PC-3 (cell line): ENCODE data around the gene KLF13.

ENCODE experiments used
- EZH2 ChIP-seq: fragments of 300-600 bp; sonication (generic); IDR thresholded peaks from one replicate; pipeline ENCODE4 v1.6.1; 2017; ENCODE audit warnings: antibody characterized with exemption, mild to moderate bottlenecking, low read length; ENCODE audit not compliant: unreplicated experiment
- EZH2phosphoT487 ChIP-seq: fragments of 300-600 bp; sonication (generic); IDR thresholded peaks from 2 replicates; pipeline ENCODE4 v1.6.1; 2018; ENCODE audit warnings: mild to moderate bottlenecking, antibody characterized with exemption, low read length, borderline replicate concordance
- TF ChIP-seq, protein P1 (sequence below): fragments of 300-600 bp; sonication (generic); conservative IDR thresholded peaks from 2 replicates; pipeline ENCODE4 v1.5.1; 2017; ENCODE audit warnings: antibody characterized with exemption, low read depth, mild to moderate bottlenecking, low read length

- TF ChIP-seq, protein P1, sequence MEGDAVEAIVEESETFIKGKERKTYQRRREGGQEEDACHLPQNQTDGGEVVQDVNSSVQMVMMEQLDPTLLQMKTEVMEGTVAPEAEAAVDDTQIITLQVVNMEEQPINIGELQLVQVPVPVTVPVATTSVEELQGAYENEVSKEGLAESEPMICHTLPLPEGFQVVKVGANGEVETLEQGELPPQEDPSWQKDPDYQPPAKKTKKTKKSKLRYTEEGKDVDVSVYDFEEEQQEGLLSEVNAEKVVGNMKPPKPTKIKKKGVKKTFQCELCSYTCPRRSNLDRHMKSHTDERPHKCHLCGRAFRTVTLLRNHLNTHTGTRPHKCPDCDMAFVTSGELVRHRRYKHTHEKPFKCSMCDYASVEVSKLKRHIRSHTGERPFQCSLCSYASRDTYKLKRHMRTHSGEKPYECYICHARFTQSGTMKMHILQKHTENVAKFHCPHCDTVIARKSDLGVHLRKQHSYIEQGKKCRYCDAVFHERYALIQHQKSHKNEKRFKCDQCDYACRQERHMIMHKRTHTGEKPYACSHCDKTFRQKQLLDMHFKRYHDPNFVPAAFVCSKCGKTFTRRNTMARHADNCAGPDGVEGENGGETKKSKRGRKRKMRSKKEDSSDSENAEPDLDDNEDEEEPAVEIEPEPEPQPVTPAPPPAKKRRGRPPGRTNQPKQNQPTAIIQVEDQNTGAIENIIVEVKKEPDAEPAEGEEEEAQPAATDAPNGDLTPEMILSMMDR, result no peak
- TF ChIP-seq EZH2 (no peak), EZH2phosphoT487 (no peak)
Measured at GRCh38 chr15:31278544-31279220, 48.0 kb upstream of the KLF13 start.
